NCI-H510A (cell line): ENCODE measurements around the gene MST1.

Experiments
- DNase-seq: peaks from one replicate; lab custom pipeline; 2025; lab: John Stamatoyannopoulos, UW

MST1 gene

DNA sequence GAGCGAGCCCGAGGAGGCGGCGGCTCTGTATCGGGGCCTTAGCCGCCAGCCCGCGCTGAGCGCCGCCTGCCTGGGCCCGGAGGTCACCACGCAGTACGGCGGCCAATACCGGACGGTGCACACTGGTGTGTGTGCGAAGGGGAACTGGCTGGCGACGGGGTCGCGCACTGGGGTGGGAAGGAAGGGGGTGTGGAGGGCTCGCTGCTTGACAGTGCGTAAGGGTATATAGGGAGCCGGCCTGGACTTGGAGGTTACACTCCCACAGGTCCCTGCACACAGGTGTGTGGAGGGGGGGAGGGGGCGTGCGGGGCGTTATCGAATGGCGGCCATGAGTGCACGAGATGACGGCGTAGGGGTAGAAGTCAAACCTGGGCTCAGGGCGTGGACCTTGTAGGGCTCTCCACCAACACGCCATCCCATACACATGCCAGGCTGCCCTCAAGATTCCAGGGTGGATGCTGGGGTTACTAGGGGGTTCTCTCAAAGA, 14.7 kb downstream of the MST1 start:
- DNase-seq = no peak

- DNase-seq = no peak
Measured at GRCh38 chr3:49673715-49674496, 15.4 kb downstream of the MST1 start, which contains the start of gene APEH. Gene APEH, plus strand, starts transcription at chr3:49674351. Its CDS starts 51 bp downstream, at chr3:49674402.

DNA sequence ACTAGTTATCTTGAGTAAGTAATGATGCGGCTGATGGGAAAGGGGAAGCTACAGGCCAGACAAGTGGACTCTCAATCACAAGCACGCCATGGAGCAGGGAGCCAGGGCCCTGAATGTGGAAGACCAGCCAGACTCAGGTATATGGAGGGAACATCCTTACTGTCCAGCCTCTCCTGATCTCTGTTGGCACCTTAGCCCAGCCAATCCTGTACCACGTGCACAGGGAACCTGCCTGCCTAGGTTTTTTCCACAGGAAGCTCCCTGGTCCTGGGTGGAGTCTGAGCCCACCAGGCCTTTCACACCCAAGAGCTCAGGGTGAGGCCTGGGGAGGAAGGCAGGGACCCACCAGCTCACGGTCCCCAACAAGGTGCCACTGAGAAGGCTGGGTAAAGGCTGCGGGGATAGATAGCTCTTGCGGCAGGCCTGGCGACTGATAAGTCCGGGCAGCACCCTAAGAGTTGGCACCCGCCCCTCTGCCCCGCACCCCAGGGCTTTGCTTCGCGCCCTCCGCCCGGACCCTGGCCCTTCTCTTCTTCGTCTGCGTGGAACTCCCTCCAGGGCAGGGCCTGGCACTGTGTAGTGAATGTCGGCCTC, 16.1 kb downstream of the MST1 start:
- DNase-seq = no peak

- DNase-seq = no peak
Measured at GRCh38 chr3:49671291-49672288, 17.7 kb downstream of the MST1 start.

- DNase-seq = no peak
Measured at GRCh38 chr3:49670940-49671290, 18.4 kb downstream of the MST1 start.

DNA sequence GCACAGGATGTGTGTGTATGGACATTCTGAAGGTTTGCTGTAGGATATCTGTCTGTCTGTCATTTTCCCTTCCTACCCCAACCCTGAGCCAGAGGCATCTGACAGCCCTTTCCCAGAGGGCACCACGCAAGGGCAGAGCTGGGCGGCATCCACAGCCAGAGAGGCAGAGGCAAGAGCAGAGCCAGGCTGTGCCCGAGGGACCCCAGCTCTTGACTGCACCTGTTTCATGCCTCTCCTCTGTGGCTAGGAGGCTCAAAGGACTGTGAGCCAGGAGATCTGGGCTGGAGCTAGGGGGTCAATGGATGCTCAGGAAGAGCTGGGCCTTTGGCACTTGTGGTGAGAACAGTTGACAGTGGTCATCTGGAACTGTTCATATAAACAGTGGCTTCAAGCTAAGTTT, 19.9 kb downstream of the MST1 start:
- DNase-seq = no peak

- DNase-seq = no peak
Measured at GRCh38 chr3:49668861-49669260, 20.4 kb downstream of the MST1 start.

DNA sequence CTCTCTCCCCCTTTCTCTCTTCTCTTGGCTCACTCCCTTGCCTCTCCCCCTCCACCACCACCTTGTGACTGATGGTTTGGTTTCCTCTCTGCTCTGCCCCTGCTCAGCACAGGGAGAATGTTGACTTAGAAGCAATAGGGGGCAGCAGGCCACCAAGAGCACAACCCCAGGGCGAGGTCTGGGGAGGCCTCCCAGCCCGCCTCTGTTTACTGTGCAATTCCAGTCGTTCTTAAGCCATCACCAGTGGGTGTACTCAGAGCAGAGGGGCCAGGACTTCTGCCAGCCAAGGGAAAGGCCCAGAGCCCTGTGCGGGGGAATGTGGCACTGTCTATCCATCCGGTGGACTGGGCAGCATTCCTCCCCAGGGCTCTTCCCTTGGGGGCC, 20.9 kb downstream of the MST1 start:
- DNase-seq = no peak

- DNase-seq = no peak
Measured at GRCh38 chr3:49667701-49668413, 21.4 kb downstream of the MST1 start.

- no peak for DNase-seq
Measured at GRCh38 chr3:49666592-49666991, 22.7 kb downstream of the MST1 start.

DNA sequence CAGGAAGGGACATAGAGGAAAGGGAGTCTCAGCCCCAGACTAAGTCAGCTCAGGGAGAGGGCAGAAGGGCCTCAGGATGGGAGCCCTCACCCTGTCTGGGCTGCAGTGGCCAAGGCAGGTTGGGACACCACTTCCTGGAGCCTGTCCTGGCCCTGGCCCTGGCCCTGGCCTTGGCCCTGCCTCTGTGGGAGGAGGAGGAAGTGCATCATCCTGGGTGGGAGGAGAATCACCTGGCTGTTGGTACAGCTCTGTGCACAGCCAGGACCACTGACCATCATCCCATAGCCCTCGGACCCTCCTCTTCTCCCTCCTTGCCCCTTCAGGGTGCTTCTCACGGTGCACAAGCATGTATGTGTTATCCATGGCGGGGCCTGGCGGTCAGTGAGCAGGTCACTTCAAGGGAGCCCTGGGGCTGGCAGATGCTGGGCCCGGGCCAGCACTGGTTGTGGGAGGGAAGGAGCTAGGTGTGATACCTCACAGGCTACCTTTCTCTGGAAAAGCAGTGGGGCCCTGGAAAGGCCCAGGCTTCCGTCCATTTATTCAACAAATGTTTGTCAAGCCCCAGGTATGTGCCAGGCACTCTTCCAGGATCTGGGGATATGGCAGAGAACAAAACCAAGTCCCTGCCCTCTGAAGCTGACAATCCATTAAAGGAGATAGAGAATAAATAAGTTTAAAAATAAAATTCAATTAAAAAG, 23.3 kb downstream of the MST1 start:
- DNase-seq = no peak

- no peak for DNase-seq
Measured at GRCh38 chr3:49664300-49664699, 25.0 kb downstream of the MST1 start.

- no peak for DNase-seq
Measured at GRCh38 chr3:49663831-49664230, 25.4 kb downstream of the MST1 start.

- DNase-seq = no peak
Measured at GRCh38 chr3:49662720-49663413, 26.4 kb downstream of the MST1 start.

DNA sequence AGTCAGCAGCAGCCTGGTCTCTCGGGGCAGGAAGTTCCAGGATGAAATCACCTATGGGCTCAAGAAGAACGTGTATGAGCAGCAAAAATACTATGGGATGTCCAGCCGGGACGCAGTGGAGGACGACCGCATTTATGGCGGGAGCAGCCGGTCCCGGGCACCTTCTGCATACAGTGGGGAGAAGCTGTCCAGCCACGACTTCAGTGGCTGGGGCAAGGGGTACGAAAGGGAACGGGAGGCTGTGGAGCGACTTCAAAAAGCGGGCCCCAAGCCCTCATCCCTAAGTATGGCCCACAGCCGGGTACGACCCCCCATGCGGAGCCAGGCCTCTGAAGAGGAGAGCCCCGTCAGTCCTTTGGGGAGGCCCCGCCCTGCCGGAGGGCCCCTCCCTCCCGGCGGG, 27.3 kb downstream of the MST1 start:
- DNase-seq = no peak

GRCh38 chr3:49661281-49661680, 28.0 kb downstream of the MST1 start:
- DNase-seq = no peak

- DNase-seq = no peak
Measured at GRCh38 chr3:49659756-49660155, 29.5 kb downstream of the MST1 start.

DNA sequence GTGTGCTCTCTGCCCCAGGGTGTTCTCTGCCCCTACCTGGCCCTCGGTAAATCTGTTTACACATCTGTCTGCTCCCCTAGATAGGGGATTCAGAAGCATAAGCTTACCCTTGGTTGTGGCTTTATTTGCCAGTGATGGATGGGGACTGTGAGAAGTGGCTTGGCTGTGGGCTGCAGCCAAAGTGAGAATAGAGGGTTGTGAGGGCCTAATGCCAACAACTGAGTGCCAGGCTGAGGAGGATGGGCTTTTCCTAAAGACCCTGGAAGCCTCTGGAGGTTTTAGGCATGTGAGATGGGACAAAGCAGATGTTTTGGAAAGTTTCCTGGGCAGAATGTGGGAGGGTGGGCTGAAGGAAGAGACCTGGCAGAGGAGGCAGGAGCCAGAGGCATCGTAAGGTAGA, 30.6 kb downstream of the MST1 start:
- no peak for DNase-seq

DNA sequence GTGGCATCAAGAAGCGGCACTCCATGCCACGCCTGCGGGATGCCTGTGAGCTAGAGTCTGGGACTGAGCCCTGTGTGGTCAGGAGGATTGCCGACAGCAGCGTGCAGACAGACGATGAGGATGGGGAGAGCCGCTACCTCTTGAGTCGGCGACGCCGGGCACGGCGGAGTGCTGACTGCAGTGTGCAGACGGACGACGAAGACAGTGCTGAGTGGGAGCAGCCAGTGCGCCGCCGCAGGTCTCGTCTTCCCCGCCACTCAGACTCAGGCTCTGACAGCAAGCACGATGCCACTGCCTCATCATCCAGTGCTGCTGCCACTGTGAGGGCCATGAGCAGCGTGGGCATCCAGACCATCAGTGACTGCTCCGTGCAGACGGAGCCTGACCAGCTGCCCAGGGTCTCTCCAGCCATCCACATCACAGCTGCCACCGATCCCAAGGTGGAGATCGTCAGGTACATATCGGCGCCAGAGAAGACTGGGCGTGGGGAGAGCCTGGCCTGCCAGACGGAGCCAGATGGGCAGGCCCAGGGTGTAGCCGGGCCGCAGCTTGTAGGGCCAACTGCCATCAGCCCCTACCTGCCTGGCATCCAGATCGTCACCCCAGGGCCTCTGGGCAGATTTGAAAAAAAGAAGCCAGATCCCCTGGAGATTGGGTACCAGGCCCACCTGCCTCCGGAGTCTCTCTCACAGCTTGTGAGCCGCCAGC, 31.9 kb downstream of the MST1 start:
- no peak for DNase-seq

DNA sequence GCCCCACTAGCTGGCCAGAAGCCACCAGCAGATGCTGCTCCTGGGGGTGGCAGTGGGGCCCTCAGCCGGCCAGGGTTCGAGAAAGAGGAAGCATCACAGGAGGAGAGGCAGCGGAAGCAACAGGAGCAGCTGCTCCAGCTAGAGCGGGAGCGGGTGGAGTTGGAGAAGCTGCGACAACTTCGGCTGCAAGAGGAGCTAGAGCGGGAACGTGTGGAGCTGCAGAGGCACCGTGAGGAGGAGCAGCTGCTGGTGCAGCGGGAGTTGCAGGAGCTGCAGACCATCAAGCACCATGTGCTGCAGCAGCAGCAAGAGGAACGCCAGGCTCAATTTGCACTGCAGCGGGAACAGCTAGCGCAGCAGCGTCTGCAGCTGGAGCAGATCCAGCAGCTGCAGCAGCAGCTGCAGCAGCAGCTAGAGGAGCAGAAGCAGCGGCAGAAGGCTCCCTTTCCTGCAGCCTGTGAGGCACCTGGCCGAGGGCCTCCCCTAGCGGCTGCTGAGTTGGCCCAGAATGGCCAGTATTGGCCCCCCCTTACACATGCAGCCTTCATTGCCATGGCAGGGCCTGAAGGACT, 32.6 kb downstream of the MST1 start:
- DNase-seq = no peak
